IMR-90 (cell line): ENCODE measurements around the gene CAB39. TPM values are rescaled to one million over a fixed set of nuclear protein-coding genes. Genes with fewer than 3 reads are reported as not detected.

Source experiments
- ATAC-seq: fragments of 200-7000 bp; cut with Tn5 transposase; 2 replicates; pipeline ENCODE4 v1.9.1; 2020; ENCODE audit warnings: low read depth, mild to moderate bottlenecking, moderate library complexity
- BruUV-seq: library from RNA; stranded (reverse); fragments of 400-500 nt; replicated peaks from 2 replicates; lab custom pipeline; 2021; lab: Mats Ljungman, UMichigan
- CTCF ChIA-PET: fragments of 300-600 bp; formaldehyde crosslinking; extraction: SDS; loops from one replicate; lab custom pipeline; 2021; ENCODE audit warnings: antibody characterized with exemption; lab: Yijun Ruan, JAX
- POLR2A ChIA-PET: fragments of 300-600 bp; sonication (Branson Sonifier 250); formaldehyde crosslinking; loops from one replicate; lab custom pipeline; 2022; ENCODE audit warnings: antibody characterized with exemption; ENCODE audit not compliant: unreplicated experiment; lab: Charles Lee
- DNase-seq: peaks from one replicate; pipeline ENCODE4 v3.0.0; 2013
- H2AFZ ChIP-seq: replicated peaks from 2 replicates; pipeline ENCODE3; 2013; ENCODE audit warnings: low read length, mild to moderate bottlenecking; ENCODE audit not compliant: poor library complexity
- H2AK5ac ChIP-seq: 2 replicates; pipeline ENCODE4 v1.6.1; 2013; ENCODE audit warnings: low read depth, low read length, inconsistent platforms
- H2AK9ac ChIP-seq: replicated peaks from 2 replicates; pipeline ENCODE3; 2013; ENCODE audit warnings: mild to moderate bottlenecking, low read depth, low read length, moderate library complexity; ENCODE audit not compliant: poor library complexity
- H2BK120ac ChIP-seq: 2 replicates; pipeline ENCODE4 v1.6.1; 2013; ENCODE audit warnings: low read depth, low read length, inconsistent platforms
- H2BK15ac ChIP-seq: 3 replicates; pipeline ENCODE4 v1.6.1; 2013; ENCODE audit warnings: low read depth, low read length, inconsistent platforms
- H2BK20ac ChIP-seq: 2 replicates; pipeline ENCODE4 v1.6.1; 2013; ENCODE audit warnings: low read depth, mild to moderate bottlenecking, inconsistent platforms, low read length, moderate library complexity
- H2BK5ac ChIP-seq: 2 replicates; pipeline ENCODE4 v1.6.1; 2013; ENCODE audit warnings: mild to moderate bottlenecking, low read depth, low read length, inconsistent platforms; ENCODE audit not compliant: poor library complexity, severe bottlenecking
- H3K14ac ChIP-seq: replicated peaks from 2 replicates; pipeline ENCODE4 v1.6.1; 2013; ENCODE audit warnings: low read depth, low read length, inconsistent platforms
- H3K18ac ChIP-seq: 2 replicates; pipeline ENCODE4 v1.6.1; 2013; ENCODE audit warnings: low read depth, low read length, control low read depth
- H3K23ac ChIP-seq: 2 replicates; pipeline ENCODE4 v1.6.1; 2013; ENCODE audit warnings: low read depth, low read length, inconsistent platforms
- H3K27ac ChIP-seq: 2 replicates; pipeline ENCODE4 v1.5.1; 2013; ENCODE audit warnings: mild to moderate bottlenecking, control low read depth, low read length; ENCODE audit not compliant: insufficient read depth
- H3K27me3 ChIP-seq: 2 replicates; pipeline ENCODE4 v1.6.1; 2013; ENCODE audit warnings: low read length; ENCODE audit not compliant: control insufficient read depth, insufficient read depth
- H3K36me3 ChIP-seq: 2 replicates; pipeline ENCODE4 v1.6.1; 2013; ENCODE audit warnings: low read length, mixed read lengths; ENCODE audit not compliant: control insufficient read depth, insufficient read depth
- H3K4ac ChIP-seq: 2 replicates; pipeline ENCODE4 v1.6.1; 2013; ENCODE audit warnings: low read depth, low read length, inconsistent platforms
- H3K4me1 ChIP-seq: 2 replicates; pipeline ENCODE4 v1.6.1; 2013; ENCODE audit warnings: low read length, mixed read lengths; ENCODE audit not compliant: control insufficient read depth, insufficient read depth
- H3K4me2 ChIP-seq: 2 replicates; pipeline ENCODE4 v1.6.1; 2013; ENCODE audit warnings: low read depth, mild to moderate bottlenecking, control low read depth, low read length, moderate library complexity
- H3K4me3 ChIP-seq: 2 replicates; pipeline ENCODE4 v1.5.1; 2013; ENCODE audit warnings: low read depth, mild to moderate bottlenecking, control low read depth, low read length, moderate library complexity; ENCODE audit not compliant: insufficient read depth
- H3K56ac ChIP-seq: 2 replicates; pipeline ENCODE4 v1.6.1; 2013; ENCODE audit warnings: low read length, inconsistent platforms; ENCODE audit not compliant: insufficient read depth; ENCODE audit errors: extremely low read depth
- H3K79me1 ChIP-seq, 2 experiments: 2 replicates each; pipeline ENCODE4 v1.6.1; 2013; ENCODE audit warnings: low read length in 2 of 2, inconsistent platforms in 1 of 2, low read depth in 1 of 2
- H3K9ac ChIP-seq: 2 replicates; pipeline ENCODE4 v1.6.1; 2013; ENCODE audit warnings: low read depth, low read length, control low read depth
- H3K9me1 ChIP-seq: 2 replicates; pipeline ENCODE4 v1.6.1; 2013; ENCODE audit warnings: low read length, inconsistent platforms; ENCODE audit not compliant: insufficient read depth
- H3K9me3 ChIP-seq: 2 replicates; pipeline ENCODE4 v1.6.1; 2013; ENCODE audit warnings: low read length; ENCODE audit not compliant: control insufficient read depth, insufficient read depth
- H4K20me1 ChIP-seq: 2 replicates; pipeline ENCODE4 v1.6.1; 2013; ENCODE audit warnings: low read length, inconsistent platforms; ENCODE audit not compliant: insufficient read depth
- H4K5ac ChIP-seq: 2 replicates; pipeline ENCODE4 v1.6.1; 2013; ENCODE audit warnings: mild to moderate bottlenecking, low read depth, low read length, control low read depth
- H4K8ac ChIP-seq, 2 experiments: 2 replicates each; pipeline ENCODE4 v1.6.1; 2013; ENCODE audit warnings: low read depth in 2 of 2, low read length in 2 of 2, control low read depth in 1 of 2, inconsistent platforms in 1 of 2
- H4K91ac ChIP-seq: 2 replicates; pipeline ENCODE4 v1.6.1; 2013; ENCODE audit warnings: low read depth, low read length, inconsistent platforms; ENCODE audit not compliant: insufficient read depth
- BHLHE40 ChIP-seq: fragments of 150-350 bp; IDR thresholded peaks from 2 replicates; pipeline ENCODE4 v1.6.1; 2016; ENCODE audit warnings: mild to moderate bottlenecking, low read depth, low read length
- CEBPB ChIP-seq: IDR thresholded peaks from 2 replicates; pipeline ENCODE4 v1.6.1; 2012; ENCODE audit warnings: low read depth, low read length, improper control_type of control experiment
- CHD1 ChIP-seq: IDR thresholded peaks from 2 replicates; pipeline ENCODE4 v1.6.1; 2012; ENCODE audit warnings: low read depth, low read length, improper control_type of control experiment
- FOS ChIP-seq: fragments of 150-350 bp; IDR thresholded peaks from 2 replicates; pipeline ENCODE4 v1.6.1; 2016; ENCODE audit warnings: low read depth, low read length
- MAFK ChIP-seq: IDR thresholded peaks from 2 replicates; pipeline ENCODE4 v1.6.1; 2012; ENCODE audit warnings: low read depth, low read length, improper control_type of control experiment
- RCOR1 ChIP-seq: IDR thresholded peaks from 2 replicates; pipeline ENCODE4 v1.6.1; 2012; ENCODE audit warnings: mild to moderate bottlenecking, low read length, improper control_type of control experiment; ENCODE audit not compliant: insufficient replicate concordance
- USF2 ChIP-seq: fragments of 150-350 bp; IDR thresholded peaks from 2 replicates; pipeline ENCODE4 v1.6.1; 2017; ENCODE audit warnings: mild to moderate bottlenecking, antibody characterized with exemption, low read length, low read depth
- WGBS, 2 experiments: methylation state at CpG; one replicate each; pipeline versions ENCODE4 v1.1.5 to v1.1.7; 2013; ENCODE audit warnings: missing lambda C conversion rate in 2 of 2; ENCODE audit not compliant: insufficient read length in 1 of 2; ENCODE audit errors: extremely low coverage in 2 of 2; 5-methylcytosine and 5-hydroxymethylcytosine counted together
- dilution Hi-C: fragments of 300-500 bp; cut with HindIII; formaldehyde crosslinking; loops from one replicate; pipeline ENCODE4 v1.14.3; 2018; ENCODE audit warnings: low sequenced_read_pairs; ENCODE audit not compliant: unreplicated experiment
- in situ Hi-C: fragments of 300-500 bp; cut with MboI; formaldehyde crosslinking; loops from 3 replicates; pipeline ENCODE4 v1.14.3; 2019; ENCODE audit warnings: low sequenced_read_pairs, inconsistent platforms, mixed read lengths
- intact Hi-C: fragments of 100-400 bp; cut with micrococcal nuclease; formaldehyde crosslinking; loops from 2 replicates; pipeline ENCODE4 v1.10.0; 2022
- polyA plus RNA-seq, 3 experiments: library from polyadenylated mRNA; depleted of rRNA; stranded (reverse); fragments of >200 nt; gene quantifications; 2 replicates each; pipeline ENCODE4 v1.2.3, GENCODE V29; 2012; ENCODE audit warnings: low replicate concordance in 1 of 3
- total RNA-seq: library from RNA; depleted of rRNA; stranded (reverse); fragments of >200 nt; gene quantifications from 2 replicates; pipeline ENCODE4 v1.2.3, GENCODE V29; 2012
- TF ChIP-seq, protein P1 (sequence below): conservative IDR thresholded peaks from 2 replicates; pipeline ENCODE4 v1.5.1; 2012; ENCODE audit warnings: mild to moderate bottlenecking, low read depth, low read length, improper control_type of control experiment

Gene CAB39
- total and polyA plus RNA-seq, 2 of the 4 experiments (the other 2 are of a cell fraction), result 38.2 to 71.7 TPM

DNA sequence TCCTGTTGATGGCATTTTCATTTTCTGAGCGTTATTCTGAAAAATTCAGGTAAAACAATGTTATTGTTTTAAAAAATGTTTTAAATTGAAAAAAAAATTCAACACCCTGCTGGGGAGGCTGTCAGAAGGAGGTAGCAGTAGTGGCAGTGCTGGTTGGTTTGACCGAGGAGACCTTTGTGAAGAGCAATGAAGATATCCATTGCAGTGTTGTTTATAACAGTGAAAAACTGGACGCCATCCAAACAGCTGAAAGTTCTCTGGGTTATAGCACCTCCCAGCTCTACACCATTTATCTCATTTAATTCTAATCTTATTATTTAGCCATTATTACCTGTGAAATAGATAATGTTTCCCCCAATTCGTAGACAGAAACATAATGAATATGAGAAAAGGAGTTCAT, 139.5 kb downstream of the CAB39 start:
- H3K9me1 ChIP-seq, result no peaks in the 10 kb centered on the region
- intact Hi-C loops, result no loop called here
- dilution Hi-C loops, result no loop called here
- H3K4me3 ChIP-seq, result no peak overlapping the region
- WGBS, 2 experiments, result no CpG with 5 or more reads among the region's 4 CpGs
- H3K27ac ChIP-seq, result no peak overlapping the region
- no peak overlapping the region for H2BK20ac ChIP-seq
- DNase-seq, result no peak
- no peaks in the 10 kb centered on the region for H3K4me1 ChIP-seq
- H3K36me3 ChIP-seq, result no peaks in the 10 kb centered on the region
- H3K9ac ChIP-seq, result no peak overlapping the region
- no peak overlapping the region for H2AFZ ChIP-seq
- no peak overlapping the region for H4K91ac ChIP-seq
- no TSS peak for BruUV-seq
- ChIA-PET CTCF (interaction anchor here (1.0 kb wide), 1 partner anchor 9 kb away, joined by 3 read pairs; no protein-coding TSS in a partner anchor), POLR2A (no interaction called here)
- no peak overlapping the region for H4K5ac ChIP-seq
- no peak overlapping the region for H2AK5ac ChIP-seq
- no peak for TF ChIP-seq RCOR1
- TF ChIP-seq BHLHE40, result no peak
- no peak for TF ChIP-seq USF2
- no peak for TF ChIP-seq CHD1
- TF ChIP-seq, protein P1, sequence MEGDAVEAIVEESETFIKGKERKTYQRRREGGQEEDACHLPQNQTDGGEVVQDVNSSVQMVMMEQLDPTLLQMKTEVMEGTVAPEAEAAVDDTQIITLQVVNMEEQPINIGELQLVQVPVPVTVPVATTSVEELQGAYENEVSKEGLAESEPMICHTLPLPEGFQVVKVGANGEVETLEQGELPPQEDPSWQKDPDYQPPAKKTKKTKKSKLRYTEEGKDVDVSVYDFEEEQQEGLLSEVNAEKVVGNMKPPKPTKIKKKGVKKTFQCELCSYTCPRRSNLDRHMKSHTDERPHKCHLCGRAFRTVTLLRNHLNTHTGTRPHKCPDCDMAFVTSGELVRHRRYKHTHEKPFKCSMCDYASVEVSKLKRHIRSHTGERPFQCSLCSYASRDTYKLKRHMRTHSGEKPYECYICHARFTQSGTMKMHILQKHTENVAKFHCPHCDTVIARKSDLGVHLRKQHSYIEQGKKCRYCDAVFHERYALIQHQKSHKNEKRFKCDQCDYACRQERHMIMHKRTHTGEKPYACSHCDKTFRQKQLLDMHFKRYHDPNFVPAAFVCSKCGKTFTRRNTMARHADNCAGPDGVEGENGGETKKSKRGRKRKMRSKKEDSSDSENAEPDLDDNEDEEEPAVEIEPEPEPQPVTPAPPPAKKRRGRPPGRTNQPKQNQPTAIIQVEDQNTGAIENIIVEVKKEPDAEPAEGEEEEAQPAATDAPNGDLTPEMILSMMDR, result no peak
- TF ChIP-seq CEBPB, result no peak
- TF ChIP-seq FOS, result no peak
- TF ChIP-seq MAFK, result no peak
- H3K23ac ChIP-seq, result no peak overlapping the region
- H2BK15ac ChIP-seq, result no peak overlapping the region
- ATAC-seq, result no peak
- H3K4ac ChIP-seq, result no peak overlapping the region
- no peak overlapping the region for H3K14ac ChIP-seq
- H2AK9ac ChIP-seq, result no peak overlapping the region
- H3K4me2 ChIP-seq, result no peak overlapping the region
- H3K18ac ChIP-seq, result no peak overlapping the region
- H3K56ac ChIP-seq, result no peak overlapping the region
- H3K9me3 ChIP-seq, result no peaks in the 10 kb centered on the region
- H3K79me1 ChIP-seq, result no peaks in the 10 kb centered on the region
- H4K8ac ChIP-seq, result no peak overlapping the region
- no peaks in the 10 kb centered on the region for H4K20me1 ChIP-seq
- H2BK5ac ChIP-seq, result no peak overlapping the region
- peaks cover 20% of the 10 kb centered on the region for H3K27me3 ChIP-seq
- no peak overlapping the region for H2BK120ac ChIP-seq
- in situ Hi-C loops, result no loop called here
